ENCODE measurements around the gene ELL2. TPM values are rescaled to one million over a fixed set of nuclear protein-coding genes. Genes with fewer than 3 reads are reported as not detected.

ELL2 gene
- polyA plus RNA-seq, 1 donor (not counting 4 experiments of a cell fraction or from before 2014, with no cell fraction given) = 100 TPM

GRCh38 chr5:96006291-96006690 is 44.6 kb upstream of the ELL2 start:
- FAIRE-seq = peak; percentile 60
- H3K9ac ChIP-seq (ENCODE audit: control insufficient read depth, extremely low read depth, insufficient read depth, low read length) = peak overlapping the region; percentile 22
- no peaks in the 10 kb centered on the region for H3K9me3 ChIP-seq (ENCODE audit: control insufficient read depth, low read depth, low read length)
- H3K27ac ChIP-seq (ENCODE audit: control insufficient read depth, insufficient read depth, low read length) = peak overlapping the region; percentile 31
- H3K36me3 ChIP-seq (ENCODE audit: control insufficient read depth in 2 of 2, extremely low read depth in 1 of 2, insufficient read depth in 2 of 2, low read length in 2 of 2) = no peaks in the 10 kb centered on the region
- H3K4me3 ChIP-seq (ENCODE audit: control insufficient read depth in 2 of 3, extremely low read depth in 1 of 3, insufficient read depth in 2 of 3, low read depth in 1 of 3, low read length in 3 of 3) = no peak overlapping the region
- H3K9me1 ChIP-seq (ENCODE audit: control insufficient read depth, extremely low read depth, insufficient read depth, low read length) = no peaks in the 10 kb centered on the region
- H4K20me1 ChIP-seq (ENCODE audit: control insufficient read depth, extremely low read depth, insufficient read depth, low read length) = no peaks in the 10 kb centered on the region
- H3K4me1 ChIP-seq (ENCODE audit: control insufficient read depth, extremely low read depth, insufficient read depth, low read length) = peaks cover 7% of the 10 kb centered on the region
- dilution Hi-C loops (cut with MboI; ENCODE audit: extremely low pct_ligation_motif_present, low sequenced_read_pairs) = no loop called here
- H3K79me2 ChIP-seq (ENCODE audit: control insufficient read depth, insufficient read depth, low read length) = no peaks in the 10 kb centered on the region
- TF ChIP-seq, protein P1, sequence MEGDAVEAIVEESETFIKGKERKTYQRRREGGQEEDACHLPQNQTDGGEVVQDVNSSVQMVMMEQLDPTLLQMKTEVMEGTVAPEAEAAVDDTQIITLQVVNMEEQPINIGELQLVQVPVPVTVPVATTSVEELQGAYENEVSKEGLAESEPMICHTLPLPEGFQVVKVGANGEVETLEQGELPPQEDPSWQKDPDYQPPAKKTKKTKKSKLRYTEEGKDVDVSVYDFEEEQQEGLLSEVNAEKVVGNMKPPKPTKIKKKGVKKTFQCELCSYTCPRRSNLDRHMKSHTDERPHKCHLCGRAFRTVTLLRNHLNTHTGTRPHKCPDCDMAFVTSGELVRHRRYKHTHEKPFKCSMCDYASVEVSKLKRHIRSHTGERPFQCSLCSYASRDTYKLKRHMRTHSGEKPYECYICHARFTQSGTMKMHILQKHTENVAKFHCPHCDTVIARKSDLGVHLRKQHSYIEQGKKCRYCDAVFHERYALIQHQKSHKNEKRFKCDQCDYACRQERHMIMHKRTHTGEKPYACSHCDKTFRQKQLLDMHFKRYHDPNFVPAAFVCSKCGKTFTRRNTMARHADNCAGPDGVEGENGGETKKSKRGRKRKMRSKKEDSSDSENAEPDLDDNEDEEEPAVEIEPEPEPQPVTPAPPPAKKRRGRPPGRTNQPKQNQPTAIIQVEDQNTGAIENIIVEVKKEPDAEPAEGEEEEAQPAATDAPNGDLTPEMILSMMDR (optimal IDR thresholded peaks at IDR 0.05 in 1 of 3, IDR thresholded peaks at IDR 0.05 in 1 of 3, conservative IDR thresholded peaks at IDR 0.05 in 1 of 3; ENCODE audit: extremely low read depth in 1 of 3, insufficient read depth in 2 of 3, low read length in 3 of 3) = no peak
- TF ChIP-seq EZH2 (IDR thresholded peaks at IDR 0.05; ENCODE audit: low read length) = no peak
- peak overlapping the region; percentile 3 for H3K4me2 ChIP-seq (ENCODE audit: control insufficient read depth, extremely low read depth, insufficient read depth, low read depth, low read length)
- no peak for DNase-seq (ENCODE audit: low read depth, low spot score)
- no peaks in the 10 kb centered on the region for H3K27me3 ChIP-seq (ENCODE audit: control insufficient read depth, extremely low read depth, insufficient read depth, low read length)
- H2AFZ ChIP-seq (ENCODE audit: control insufficient read depth, low read length) = no peak overlapping the region

- Histone ChIP-seq H3K4me1 (ENCODE audit: control insufficient read depth, extremely low read depth, insufficient read depth, low read length) (peaks cover 7% of the 10 kb centered on the region), H3K9ac (ENCODE audit: control insufficient read depth, extremely low read depth, insufficient read depth, low read length) (no peak overlapping the region), H3K36me3 (ENCODE audit: control insufficient read depth in 2 of 2, extremely low read depth in 1 of 2, insufficient read depth in 2 of 2, low read length in 2 of 2) (no peaks in the 10 kb centered on the region), H4K20me1 (ENCODE audit: control insufficient read depth, extremely low read depth, insufficient read depth, low read length) (no peaks in the 10 kb centered on the region), H3K79me2 (ENCODE audit: control insufficient read depth, insufficient read depth, low read length) (no peaks in the 10 kb centered on the region), H3K4me2 (ENCODE audit: control insufficient read depth, extremely low read depth, insufficient read depth, low read depth, low read length) (no peak overlapping the region), H3K27me3 (ENCODE audit: control insufficient read depth, extremely low read depth, insufficient read depth, low read length) (no peaks in the 10 kb centered on the region), H2AFZ (ENCODE audit: control insufficient read depth, low read length) (no peak overlapping the region), H3K9me1 (ENCODE audit: control insufficient read depth, extremely low read depth, insufficient read depth, low read length) (no peaks in the 10 kb centered on the region), H3K4me3 (ENCODE audit: control insufficient read depth in 2 of 3, extremely low read depth in 1 of 3, insufficient read depth in 2 of 3, low read depth in 1 of 3, low read length in 3 of 3) (no peak overlapping the region), H3K9me3 (ENCODE audit: control insufficient read depth, low read depth, low read length) (no peaks in the 10 kb centered on the region), H3K27ac (ENCODE audit: control insufficient read depth, insufficient read depth, low read length) (no peak overlapping the region)
- FAIRE-seq (no peak), DNase-seq (ENCODE audit: low read depth, low spot score) (no peak)
- TF ChIP-seq, protein P1 (optimal IDR thresholded peaks at IDR 0.05 in 1 of 3, IDR thresholded peaks at IDR 0.05 in 1 of 3, conservative IDR thresholded peaks at IDR 0.05 in 1 of 3; ENCODE audit: extremely low read depth in 1 of 3, insufficient read depth in 2 of 3, low read length in 3 of 3) = no peak
- no peak for TF ChIP-seq EZH2 (IDR thresholded peaks at IDR 0.05; ENCODE audit: low read length)
- dilution Hi-C loops (cut with MboI; ENCODE audit: extremely low pct_ligation_motif_present, low sequenced_read_pairs) = no loop called here
Observed at GRCh38 chr5:96004754-96005153, 43.1 kb upstream of the ELL2 start.
